ENCODE measurements around the gene CALM3.

The CALM3 gene

GRCh38 chr19:46637224-46637623 lies 36.1 kb downstream of the CALM3 start:
- no peak for DNase-seq (ENCODE audit: low read depth)

- DNase-seq (ENCODE audit: low read depth): no peak
These were observed 38.4 kb downstream of the CALM3 start for GRCh38 chr19:46639358-46640182.

GRCh38 chr19:46640656-46641055 lies 39.5 kb downstream of the CALM3 start:
- DNase-seq (ENCODE audit: low read depth): no peak

GRCh38 chr19:46644720-46645119 lies 43.6 kb downstream of the CALM3 start:
- DNase-seq (ENCODE audit: low read depth): no peak

DNA sequence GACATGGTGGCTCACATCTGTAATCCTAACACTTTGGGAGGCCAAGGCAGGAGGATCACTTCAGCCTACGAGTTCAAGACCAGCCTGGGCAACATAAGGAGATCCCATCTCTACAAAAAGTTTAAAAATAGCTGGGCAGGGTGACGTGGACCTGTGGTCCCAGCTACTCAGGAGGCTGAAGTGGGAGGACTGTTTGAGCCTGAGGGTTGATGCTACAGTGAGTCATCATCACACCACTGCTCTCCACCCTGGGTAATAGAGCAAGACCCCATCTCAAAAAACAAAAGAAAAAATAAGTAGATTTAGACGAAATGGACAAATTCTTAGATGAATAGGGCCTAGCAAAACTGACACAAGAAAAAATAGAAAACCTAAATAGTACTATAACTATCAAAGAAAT lies 45.3 kb downstream of the CALM3 start:
- no peak for DNase-seq (ENCODE audit: low read depth)

- DNase-seq (ENCODE audit: low read depth): no peak
These were observed 47.2 kb downstream of the CALM3 start for GRCh38 chr19:46648060-46648960.

DNA sequence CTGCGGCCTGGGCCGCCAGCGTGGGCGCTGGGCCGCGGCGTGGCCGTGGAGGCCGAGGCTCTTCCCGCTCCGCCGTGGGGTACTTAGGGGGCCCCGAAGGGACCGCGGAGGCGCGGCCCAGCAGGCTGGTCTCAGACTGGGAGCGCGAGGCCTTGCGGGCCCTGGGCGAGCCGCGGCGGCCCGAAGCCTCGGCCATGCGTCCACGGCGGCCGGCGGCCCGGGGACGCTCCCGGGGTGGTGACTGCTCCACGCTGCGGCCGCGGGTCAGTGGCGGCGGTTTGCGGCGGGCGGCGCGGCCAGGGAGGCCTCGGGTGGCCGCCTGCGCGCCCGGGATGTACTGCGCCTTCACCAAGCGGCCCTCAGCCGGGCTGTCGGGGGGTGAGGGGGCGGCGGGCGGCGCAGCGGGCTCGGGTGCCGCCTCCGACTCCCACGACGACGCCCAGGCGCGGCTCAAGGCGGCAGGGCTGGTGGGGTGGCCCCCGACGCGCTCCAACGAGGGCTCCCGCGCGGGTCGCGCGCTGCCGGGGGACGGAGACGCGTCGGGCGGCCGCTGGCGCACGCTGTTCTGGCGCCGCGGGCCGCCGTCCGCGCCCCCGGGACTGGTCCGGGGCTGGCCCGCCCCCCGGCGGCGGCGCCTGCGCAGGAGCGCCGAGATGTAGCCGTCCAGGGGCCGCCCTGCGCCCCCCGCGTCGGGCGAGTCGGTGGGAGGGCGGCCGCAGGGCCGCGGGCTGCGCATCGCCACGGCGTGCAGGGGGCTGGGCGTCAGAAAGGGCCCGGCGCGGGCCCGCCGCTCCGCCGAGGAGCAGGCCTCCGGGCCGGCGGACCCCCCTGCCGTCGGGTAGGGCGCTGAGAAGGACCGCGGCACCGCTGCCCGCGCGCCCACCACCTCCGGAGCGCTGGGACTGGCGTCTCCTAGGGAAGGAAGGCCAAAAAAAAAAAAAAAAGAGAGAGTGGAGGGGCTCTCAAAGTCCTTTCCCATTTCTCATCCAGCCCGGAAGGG lies 48.1 kb downstream of the CALM3 start:
- no peak for DNase-seq (ENCODE audit: low read depth)

GRCh38 chr19:46650445-46650844 lies 49.3 kb downstream of the CALM3 start:
- no peak for DNase-seq (ENCODE audit: low read depth)

GRCh38 chr19:46654621-46655152 lies 53.6 kb downstream of the CALM3 start:
- DNase-seq (ENCODE audit: low read depth): no peak

GRCh38 chr19:46656541-46656940 lies 55.4 kb downstream of the CALM3 start:
- no peak for DNase-seq (ENCODE audit: low read depth)

GRCh38 chr19:46659151-46660007 lies 58.2 kb downstream of the CALM3 start:
- no peak for DNase-seq (ENCODE audit: low read depth)

- no peak for DNase-seq (ENCODE audit: low read depth)
These were observed 58.9 kb downstream of the CALM3 start for GRCh38 chr19:46660008-46660517.
